GM10266 (cell line): ENCODE results near the gene TNFSF11.

ENCODE experiments used
- DNase-seq: peaks from one replicate; pipeline ENCODE4 v3.0.0; 2012; ENCODE audit errors: extremely low spot score
- CTCF ChIP-seq: IDR thresholded peaks from 2 replicates; pipeline ENCODE4 v1.5.1; 2012; ENCODE audit warnings: mild to moderate bottlenecking, low read depth; ENCODE audit not compliant: control insufficient read depth, insufficient read depth; ENCODE audit errors: missing control alignments

Gene TNFSF11

GRCh38 chr13:42628666-42629065 is 54.7 kb downstream of the TNFSF11 start:
- DNase-seq, result no peak
- no peak for TF ChIP-seq CTCF

DNA sequence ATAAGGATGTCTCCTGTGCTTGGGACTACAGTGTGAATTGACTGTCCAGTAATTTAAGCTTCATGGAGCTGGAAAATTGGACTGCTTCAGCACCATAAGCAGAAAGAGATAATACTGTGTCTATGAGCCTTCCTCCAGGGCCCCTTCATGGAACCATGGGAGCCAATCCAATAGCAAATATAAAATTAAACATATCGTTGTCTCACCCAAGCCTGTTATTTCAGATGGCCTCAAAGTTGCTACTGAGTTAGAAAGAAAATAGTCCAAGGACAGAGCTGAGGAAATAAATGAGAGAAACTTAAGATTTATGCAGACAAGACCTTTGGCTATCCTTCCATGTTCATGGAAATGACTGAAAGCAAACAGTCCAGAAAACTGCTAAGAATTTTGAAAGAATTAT is 57.2 kb downstream of the TNFSF11 start:
- TF ChIP-seq CTCF, result no peak
- no peak for DNase-seq

DNA sequence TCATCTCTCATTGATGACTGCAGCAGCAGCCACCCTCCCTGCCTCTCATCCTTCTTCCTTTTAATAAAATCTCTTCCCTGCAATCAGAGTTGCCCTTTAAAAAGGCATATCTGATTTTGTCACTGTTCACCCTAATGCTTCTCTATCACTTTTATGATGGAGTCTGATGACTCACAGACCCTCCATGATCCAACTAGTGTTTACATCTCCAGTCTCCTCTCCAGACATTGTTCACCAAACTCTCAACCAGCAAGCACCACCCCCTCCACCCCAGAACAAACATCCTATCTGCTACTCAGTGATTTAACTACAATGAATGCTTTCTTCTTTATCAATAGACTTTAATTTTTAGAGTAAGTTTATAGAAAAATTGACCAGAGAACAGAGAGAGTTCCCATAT is 59.5 kb downstream of the TNFSF11 start:
- no peak for DNase-seq
- TF ChIP-seq CTCF, result no peak

DNA sequence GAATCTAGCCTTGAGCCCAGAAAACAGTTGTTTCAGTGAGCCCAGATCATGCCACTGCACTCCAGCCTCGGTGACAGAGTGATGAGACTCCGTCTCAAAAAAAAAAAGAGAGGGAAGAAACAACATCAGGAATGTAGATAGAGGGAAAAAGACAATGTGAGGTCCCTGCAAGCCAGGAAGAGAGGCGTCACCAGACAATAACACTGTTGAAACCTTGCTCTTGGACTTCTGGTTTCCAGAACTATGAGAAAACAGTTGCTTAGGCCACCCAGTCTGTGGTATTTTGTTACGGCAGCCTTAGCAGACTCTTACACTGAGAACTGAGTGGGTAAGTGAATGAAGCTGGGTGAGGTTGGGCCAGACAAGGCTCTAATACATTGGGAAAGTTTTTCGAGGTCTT is 64.1 kb downstream of the TNFSF11 start:
- no peak for DNase-seq
- no peak for TF ChIP-seq CTCF

DNA sequence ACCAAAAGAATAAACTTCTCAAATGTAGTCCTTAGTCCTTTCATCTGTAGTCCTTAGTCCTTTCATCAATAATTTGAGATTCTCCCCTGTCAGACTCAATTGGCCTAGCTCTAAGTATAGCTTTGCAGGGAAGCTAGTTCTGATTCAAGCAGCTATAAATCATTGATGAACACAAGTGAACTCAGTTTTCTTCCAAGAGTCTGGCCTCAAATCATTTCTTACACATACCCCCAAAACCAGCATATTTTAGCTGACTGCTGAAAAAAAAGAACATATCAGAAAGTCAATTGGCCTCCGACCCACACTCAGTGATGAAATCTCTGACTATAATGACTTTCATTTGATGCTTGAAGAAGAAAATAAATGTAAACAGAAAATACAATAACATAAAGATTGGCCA is 64.9 kb downstream of the TNFSF11 start:
- TF ChIP-seq CTCF, result no peak

DNA sequence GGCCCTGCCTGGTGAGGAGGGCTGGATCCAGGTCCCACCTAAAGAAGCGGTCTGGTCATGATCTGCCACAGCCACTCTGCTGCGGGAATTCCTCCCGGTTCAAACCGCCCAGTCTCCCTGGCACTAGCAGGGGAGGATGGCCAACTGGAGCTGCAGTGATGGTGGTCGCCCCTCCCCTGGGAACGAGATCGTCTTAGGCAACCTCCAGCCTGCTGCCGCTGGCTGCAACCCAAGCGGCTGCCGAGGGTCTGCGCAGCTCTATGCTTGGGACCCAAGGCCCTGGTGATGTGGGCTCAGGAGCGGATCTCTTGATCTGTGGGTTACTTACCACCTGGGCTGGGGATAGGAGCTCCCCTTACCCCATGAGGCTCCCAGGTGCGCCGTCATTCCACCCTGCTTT is 69.1 kb downstream of the TNFSF11 start:
- no peak for DNase-seq
- TF ChIP-seq CTCF, result no peak

More for the DNA sequence above, 64.9 kb downstream of the TNFSF11 start:
- DNase-seq, result no peak

DNA sequence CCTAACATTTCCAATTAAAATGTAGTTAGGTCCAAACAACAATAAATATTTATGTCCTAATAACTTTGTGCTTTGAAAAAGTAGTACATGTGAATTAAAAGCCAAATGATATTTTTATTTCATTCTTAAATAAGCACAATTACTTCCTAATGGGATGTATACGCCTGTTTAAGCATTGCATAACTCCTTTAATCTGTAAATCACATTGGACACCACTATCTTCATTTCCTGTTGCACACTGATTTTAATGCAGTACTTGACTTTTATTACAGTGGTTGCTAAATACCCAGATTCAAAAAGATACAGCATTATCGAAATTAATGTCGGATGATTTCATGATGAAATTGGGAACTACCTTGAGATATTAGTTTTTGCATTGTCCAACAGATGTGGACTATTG is 70.9 kb downstream of the TNFSF11 start:
- no peak for DNase-seq
- TF ChIP-seq CTCF, result no peak
